Endothelial cell (in vitro differentiated cells): ENCODE data around the gene TMEM204. TPM values are rescaled to one million over a fixed set of nuclear protein-coding genes. Genes with fewer than 3 reads are reported as not detected.

ENCODE experiments used
- DNase-seq: peaks from one replicate; pipeline ENCODE4 v3.0.0; 2021; ENCODE audit warnings: low spot score
- H3K27ac Mint-ChIP-seq: one replicate; pipeline ENCODE4 v1.8.0; 2021; ENCODE audit warnings: mixed read lengths, inconsistent platforms; ENCODE audit not compliant: unreplicated experiment
- H3K27me3 Mint-ChIP-seq: one replicate; pipeline ENCODE4 v1.8.0; 2021; ENCODE audit warnings: mild to moderate bottlenecking, moderate library complexity, mixed read lengths, inconsistent platforms; ENCODE audit not compliant: unreplicated experiment
- H3K36me3 Mint-ChIP-seq: one replicate; pipeline ENCODE4 v1.8.0; 2021; ENCODE audit warnings: mild to moderate bottlenecking, low read depth, mixed read lengths, inconsistent platforms; ENCODE audit not compliant: unreplicated experiment
- H3K4me1 Mint-ChIP-seq: one replicate; pipeline ENCODE4 v1.8.0; 2021; ENCODE audit warnings: mild to moderate bottlenecking, mixed read lengths, inconsistent platforms; ENCODE audit not compliant: unreplicated experiment
- H3K4me3 Mint-ChIP-seq: one replicate; pipeline ENCODE4 v1.8.0; 2021; ENCODE audit warnings: mild to moderate bottlenecking, mixed read lengths, inconsistent platforms; ENCODE audit not compliant: unreplicated experiment
- H3K9me3 Mint-ChIP-seq: one replicate; pipeline ENCODE4 v1.8.0; 2021; ENCODE audit warnings: mixed read lengths, inconsistent platforms; ENCODE audit not compliant: unreplicated experiment
- CTCF ChIP-seq: fragments of 200-600 bp; sonication (generic); IDR thresholded peaks from one replicate; pipeline ENCODE4 v1.5.0; 2021; ENCODE audit warnings: antibody characterized with exemption; ENCODE audit not compliant: unreplicated experiment
- total RNA-seq: library from RNA; stranded (reverse); fragmentation: NEBNext Ultra II Directional; extraction: Animal tissue kit (Norgen Biotek cat#: 25700); gene quantifications from one replicate; pipeline ENCODE4 v1.2.1, GENCODE V29; 2021; ENCODE audit not compliant: unreplicated experiment

Gene TMEM204
- total RNA-seq, 1 donor from 2014 or later, result 66.3 TPM

- Mint-ChIP-seq H3K4me3 (no peak overlapping the region), H3K9me3 (no peaks in the 10 kb centered on the region), H3K27ac (no peak overlapping the region), H3K4me1 (peaks cover 12% of the 10 kb centered on the region), H3K36me3 (no peaks in the 10 kb centered on the region), H3K27me3 (peaks cover 15% of the 10 kb centered on the region)
- TF ChIP-seq CTCF, result no peak
- DNase-seq, result no peak
These were observed 45.3 kb upstream of the TMEM204 start for GRCh38 chr16:1488054-1488601.

GRCh38 chr16:1488619-1489018 lies 44.8 kb upstream of the TMEM204 start, which contains the start of gene PTX4:
Gene PTX4, minus strand, starts transcription at chr16:1488944. Its CDS starts 35 bp downstream, at chr16:1488909.
- Mint-ChIP-seq H3K36me3 (no peaks in the 10 kb centered on the region), H3K4me1 (peaks cover 12% of the 10 kb centered on the region), H3K4me3 (no peak within 1 kb of the TSS), H3K27ac (no peak within 1 kb of the TSS), H3K27me3 (peaks cover 13% of the 10 kb centered on the region), H3K9me3 (no peaks in the 10 kb centered on the region)
- no peak for DNase-seq
- no peak for TF ChIP-seq CTCF

- no peak for TF ChIP-seq CTCF
- Mint-ChIP-seq H3K36me3 (no peaks in the 10 kb centered on the region), H3K27me3 (peaks cover 10% of the 10 kb centered on the region), H3K9me3 (no peaks in the 10 kb centered on the region), H3K4me1 (peaks cover 12% of the 10 kb centered on the region), H3K4me3 (no peak overlapping the region), H3K27ac (no peak overlapping the region)
- DNase-seq, result no peak
These were observed 44.4 kb upstream of the TMEM204 start for GRCh38 chr16:1489077-1489476.

DNA sequence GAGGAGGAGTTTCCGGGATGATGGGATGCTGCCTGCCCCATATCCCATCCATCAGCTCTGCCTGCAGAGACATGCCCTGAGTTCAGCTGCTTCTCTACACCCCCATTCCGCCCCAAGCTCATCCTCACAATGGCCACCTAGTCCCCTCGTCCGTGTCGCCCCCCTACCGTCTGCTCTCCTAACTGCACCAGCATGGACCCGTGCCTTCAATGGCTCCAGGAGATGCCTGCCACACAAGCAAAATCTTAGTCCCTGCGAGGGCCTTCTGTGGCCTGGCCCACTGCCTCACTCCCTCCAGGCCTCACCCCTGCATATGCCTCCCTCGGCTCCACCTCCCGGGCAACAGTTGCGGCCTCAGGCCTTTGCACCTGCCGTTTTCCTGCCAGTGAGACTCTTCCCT lies 42.1 kb upstream of the TMEM204 start:
- Mint-ChIP-seq H3K27me3 (peaks cover 10% of the 10 kb centered on the region), H3K27ac (no peak overlapping the region), H3K4me3 (no peak overlapping the region), H3K36me3 (no peaks in the 10 kb centered on the region), H3K9me3 (no peaks in the 10 kb centered on the region), H3K4me1 (peaks cover 12% of the 10 kb centered on the region)
- DNase-seq, result no peak
- no peak for TF ChIP-seq CTCF

GRCh38 chr16:1492082-1492922 lies 41.2 kb upstream of the TMEM204 start:
- Mint-ChIP-seq H3K27me3 (peaks cover 13% of the 10 kb centered on the region), H3K4me3 (peak overlapping the region; percentile 95), H3K27ac (peak overlapping the region; percentile 88), H3K36me3 (no peaks in the 10 kb centered on the region), H3K4me1 (peaks cover 12% of the 10 kb centered on the region), H3K9me3 (no peaks in the 10 kb centered on the region)
- no peak for TF ChIP-seq CTCF
- DNase-seq, result no peak
